GM15510 (cell line): ENCODE measurements around the gene MESD.

Experiments used
- POLR2A ChIP-seq: IDR thresholded peaks from 3 replicates; pipeline ENCODE4 v1.6.1; 2011; ENCODE audit warnings: borderline replicate concordance; ENCODE audit not compliant: insufficient read length; ENCODE audit errors: extremely low read depth

The MESD gene

GRCh38 chr15:80966431-80967197, 23.0 kb downstream of the MESD start:
- TF ChIP-seq POLR2A, result no peak

GRCh38 chr15:80958818-80959495, 30.7 kb downstream of the MESD start:
- TF ChIP-seq POLR2A, result no peak

GRCh38 chr15:80957976-80958375, 31.6 kb downstream of the MESD start:
- TF ChIP-seq POLR2A, result no peak

GRCh38 chr15:80957556-80957955, 32.1 kb downstream of the MESD start:
- TF ChIP-seq POLR2A, result no peak

GRCh38 chr15:80953953-80954778, 35.5 kb downstream of the MESD start:
- no peak for TF ChIP-seq POLR2A

- no peak for TF ChIP-seq POLR2A
These were observed 36.3 kb downstream of the MESD start for GRCh38 chr15:80953001-80953952.

- TF ChIP-seq POLR2A, result no peak
These were observed 37.7 kb downstream of the MESD start for GRCh38 chr15:80951941-80952340.

- TF ChIP-seq POLR2A, result no peak
These were observed 39.1 kb downstream of the MESD start for GRCh38 chr15:80950291-80951078.

- no peak for TF ChIP-seq POLR2A
These were observed 39.9 kb downstream of the MESD start for GRCh38 chr15:80949756-80950155.

GRCh38 chr15:80948651-80949292, 40.8 kb downstream of the MESD start:
- no peak for TF ChIP-seq POLR2A

- no peak for TF ChIP-seq POLR2A
These were observed 43.0 kb downstream of the MESD start for GRCh38 chr15:80946576-80946975.

- TF ChIP-seq POLR2A, result no peak
These were observed 44.0 kb downstream of the MESD start for GRCh38 chr15:80945605-80946004.

- no peak for TF ChIP-seq POLR2A
These were observed 44.8 kb downstream of the MESD start for GRCh38 chr15:80944818-80945217.
